Activated naive CD8-positive, alpha-beta T cell treated with anti-CD3 and anti-CD28 coated beads, Interleukin-2, amount 50 U/mL, for 24 hours (primary cell): ENCODE results near the gene UFD1.

Experiments
- ATAC-seq: fragments of 150-1000 bp; cut with Tn5 transposase; one replicate; pipeline ENCODE4 v1.10.0; 2021
- DNase-seq: peaks from one replicate; pipeline ENCODE4 v3.0.0; 2021
- H3K27ac Mint-ChIP-seq: one replicate; pipeline ENCODE4 v1.8.0; 2021; ENCODE audit warnings: mild to moderate bottlenecking, mixed read lengths
- H3K27me3 Mint-ChIP-seq: one replicate; pipeline ENCODE4 v1.8.0; 2021; ENCODE audit warnings: mixed read lengths
- H3K36me3 Mint-ChIP-seq: one replicate; pipeline ENCODE4 v1.8.0; 2021; ENCODE audit warnings: low read depth, mixed read lengths
- H3K4me1 Mint-ChIP-seq: one replicate; pipeline ENCODE4 v1.8.0; 2021; ENCODE audit warnings: mixed read lengths
- H3K4me3 Mint-ChIP-seq: one replicate; pipeline ENCODE4 v1.8.0; 2021; ENCODE audit warnings: mild to moderate bottlenecking, moderate library complexity, mixed read lengths
- H3K9me3 Mint-ChIP-seq: one replicate; pipeline ENCODE4 v1.8.0; 2021; ENCODE audit warnings: mixed read lengths

The UFD1 gene

DNA sequence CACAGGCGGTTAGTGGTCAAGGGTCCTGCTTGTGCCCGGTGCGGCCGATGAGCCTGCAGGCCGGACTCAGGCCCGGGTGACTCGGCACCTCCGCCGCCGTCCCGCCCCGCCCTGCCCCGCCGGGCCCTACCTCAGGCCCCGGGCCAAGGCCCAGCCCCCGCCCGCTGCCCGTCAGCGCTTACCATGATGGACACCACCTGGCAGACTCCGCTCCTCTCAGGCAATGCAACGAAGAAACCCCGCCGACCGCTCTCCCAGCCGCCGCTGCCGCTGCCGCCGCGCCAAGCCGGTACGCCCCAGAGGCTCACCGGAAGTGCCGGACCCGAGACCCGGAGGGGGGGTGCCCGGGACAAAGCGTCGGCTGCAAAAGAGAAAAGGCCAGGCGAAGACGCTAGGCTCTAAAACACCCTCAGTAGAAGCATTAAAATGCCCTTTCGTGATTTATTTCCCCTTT is at the start of gene UFD1:
TSS of gene UFD1 (minus strand) at position 293 of the 454 bp plus-strand sequence. CDS start at position 185, 108 bp downstream.
- Mint-ChIP-seq H3K27me3 (peaks cover 2% of the 10 kb centered on the region), H3K36me3 (peaks cover 34% of the 10 kb centered on the region), H3K4me3 (peak within 1 kb of the TSS; percentile 97), H3K27ac (peak within 1 kb of the TSS; percentile 99), H3K4me1 (peaks cover 40% of the 10 kb centered on the region), H3K9me3 (no peaks in the 10 kb centered on the region)
- ATAC-seq (peak; percentile 58), DNase-seq (peak; percentile 82)

DNA sequence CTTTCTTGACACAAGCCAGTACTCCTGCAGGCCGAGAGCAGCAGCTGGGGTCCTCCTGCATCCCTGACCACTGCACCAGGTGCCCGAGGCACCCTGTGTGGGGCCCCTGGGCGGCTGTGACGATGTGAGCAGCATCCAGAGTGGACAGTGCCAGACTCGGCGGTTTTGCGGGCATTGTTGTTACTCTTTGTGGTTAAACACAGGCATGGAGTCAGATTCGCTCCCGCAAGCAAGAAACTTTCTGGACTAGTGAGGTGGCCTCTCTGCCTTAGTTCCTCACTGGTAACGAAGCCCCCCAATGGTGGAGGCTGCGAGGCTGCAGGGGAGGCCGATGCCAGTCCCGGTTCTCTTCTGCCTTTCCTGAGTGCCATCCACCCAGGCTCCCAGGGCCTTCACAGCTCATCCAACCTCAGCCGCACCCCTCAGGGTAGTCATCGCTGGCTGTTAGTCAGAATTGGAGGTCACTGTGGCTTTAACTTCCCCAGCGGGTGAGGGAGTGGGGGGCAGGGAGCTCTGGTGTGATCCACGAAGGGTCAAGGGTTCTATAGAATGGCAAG is 48.9 kb upstream of the UFD1 start:
- ATAC-seq (no peak), DNase-seq (no peak)
- H3K4me1 Mint-ChIP-seq = peaks cover 7% of the 10 kb centered on the region
- no peak overlapping the region for H3K4me3 Mint-ChIP-seq
- peaks cover 31% of the 10 kb centered on the region for H3K27me3 Mint-ChIP-seq
- H3K27ac Mint-ChIP-seq = no peak overlapping the region
- no peaks in the 10 kb centered on the region for H3K36me3 Mint-ChIP-seq
- H3K9me3 Mint-ChIP-seq = no peaks in the 10 kb centered on the region

- Mint-ChIP-seq H3K27me3 (peaks cover 32% of the 10 kb centered on the region), H3K27ac (no peak overlapping the region), H3K4me1 (peaks cover 10% of the 10 kb centered on the region), H3K4me3 (no peak overlapping the region), H3K36me3 (no peaks in the 10 kb centered on the region), H3K9me3 (no peaks in the 10 kb centered on the region)
- no peak for DNase-seq
- no peak for ATAC-seq
Observed at GRCh38 chr22:19527321-19527721, 48.3 kb upstream of the UFD1 start.

DNA sequence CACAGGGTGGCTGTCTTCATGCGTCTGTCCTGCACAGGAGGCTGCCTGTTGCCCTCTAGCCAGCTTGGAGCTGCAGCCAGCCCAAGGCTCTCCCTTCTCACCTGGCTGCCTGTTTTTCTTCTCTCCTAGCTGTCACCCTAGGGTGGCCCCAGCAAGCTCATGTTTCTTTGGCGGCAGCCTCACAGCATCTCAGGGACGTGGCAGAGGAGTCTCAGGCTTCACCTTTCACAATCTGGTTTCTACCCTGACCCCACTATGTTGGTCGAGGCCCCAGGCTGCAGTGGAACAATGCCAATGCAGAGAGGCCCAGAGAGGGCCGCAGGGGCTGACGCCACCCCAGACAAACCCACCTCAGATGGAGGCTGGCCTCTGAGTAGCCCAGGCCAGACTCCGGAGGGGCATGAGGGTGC is 47.7 kb upstream of the UFD1 start:
- H3K4me1 Mint-ChIP-seq = peaks cover 10% of the 10 kb centered on the region
- DNase-seq = no peak
- H3K27ac Mint-ChIP-seq = no peak overlapping the region
- H3K27me3 Mint-ChIP-seq = peaks cover 32% of the 10 kb centered on the region
- H3K9me3 Mint-ChIP-seq = no peaks in the 10 kb centered on the region
- no peak overlapping the region for H3K4me3 Mint-ChIP-seq
- peaks cover 3% of the 10 kb centered on the region for H3K36me3 Mint-ChIP-seq
- ATAC-seq = no peak

DNA sequence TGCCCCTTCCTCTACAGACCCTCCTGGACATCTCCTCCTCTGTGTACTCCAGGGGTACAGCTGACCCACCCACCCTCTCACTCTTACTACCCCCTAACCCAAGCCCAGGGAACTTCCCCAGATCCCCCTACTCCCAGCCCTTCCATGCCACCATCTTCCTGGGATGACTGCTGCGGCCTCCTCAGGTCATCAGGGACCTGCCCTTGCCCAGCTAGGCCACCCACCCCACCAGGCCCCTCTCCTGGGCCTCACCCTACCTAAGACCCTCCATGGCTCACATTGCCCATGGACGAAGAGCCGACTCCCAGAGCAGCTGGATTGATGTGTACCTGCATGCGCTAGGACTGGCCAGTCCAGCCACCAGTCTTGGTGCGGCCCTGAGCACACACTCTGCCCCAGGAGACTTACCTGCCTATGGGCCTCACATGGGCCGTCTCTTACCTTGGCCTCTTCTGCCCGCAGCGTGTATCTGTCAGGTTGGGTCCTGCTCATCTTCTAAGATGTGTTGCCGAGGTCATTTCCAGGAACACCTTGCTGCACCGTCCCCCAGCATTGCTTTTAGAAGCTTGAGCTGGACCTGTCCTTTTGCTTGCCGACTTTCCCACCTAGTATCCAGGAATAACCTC is 47.2 kb upstream of the UFD1 start:
- peaks cover 32% of the 10 kb centered on the region for H3K27me3 Mint-ChIP-seq
- H3K4me1 Mint-ChIP-seq = peaks cover 10% of the 10 kb centered on the region
- no peak for DNase-seq
- peaks cover 4% of the 10 kb centered on the region for H3K36me3 Mint-ChIP-seq
- no peak overlapping the region for H3K4me3 Mint-ChIP-seq
- no peak for ATAC-seq
- no peak overlapping the region for H3K27ac Mint-ChIP-seq
- H3K9me3 Mint-ChIP-seq = no peaks in the 10 kb centered on the region

DNA sequence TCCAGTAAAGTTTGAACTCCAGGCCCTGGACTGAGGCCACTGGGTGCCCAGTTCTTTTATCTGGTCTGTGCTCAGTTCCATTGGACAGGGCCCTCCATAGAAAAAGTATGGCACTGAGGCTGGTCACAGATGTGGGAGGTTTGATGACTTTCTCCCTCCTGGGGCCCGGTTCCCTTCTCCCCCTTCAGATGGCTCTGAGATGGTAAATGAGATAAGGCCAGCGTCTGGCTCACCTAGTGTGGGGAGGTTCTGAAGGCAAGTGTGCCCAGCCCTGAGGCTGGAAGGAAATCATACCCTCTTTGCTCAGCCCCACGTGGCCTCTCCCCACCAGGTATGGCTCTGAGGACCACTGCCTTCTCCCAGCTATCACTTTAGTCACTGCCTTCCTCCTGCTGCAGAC is 46.7 kb upstream of the UFD1 start:
- DNase-seq = no peak
- no peaks in the 10 kb centered on the region for H3K9me3 Mint-ChIP-seq
- H3K27me3 Mint-ChIP-seq = peaks cover 32% of the 10 kb centered on the region
- H3K4me1 Mint-ChIP-seq = peaks cover 10% of the 10 kb centered on the region
- no peak overlapping the region for H3K4me3 Mint-ChIP-seq
- ATAC-seq = no peak
- peaks cover 4% of the 10 kb centered on the region for H3K36me3 Mint-ChIP-seq
- H3K27ac Mint-ChIP-seq = no peak overlapping the region

DNA sequence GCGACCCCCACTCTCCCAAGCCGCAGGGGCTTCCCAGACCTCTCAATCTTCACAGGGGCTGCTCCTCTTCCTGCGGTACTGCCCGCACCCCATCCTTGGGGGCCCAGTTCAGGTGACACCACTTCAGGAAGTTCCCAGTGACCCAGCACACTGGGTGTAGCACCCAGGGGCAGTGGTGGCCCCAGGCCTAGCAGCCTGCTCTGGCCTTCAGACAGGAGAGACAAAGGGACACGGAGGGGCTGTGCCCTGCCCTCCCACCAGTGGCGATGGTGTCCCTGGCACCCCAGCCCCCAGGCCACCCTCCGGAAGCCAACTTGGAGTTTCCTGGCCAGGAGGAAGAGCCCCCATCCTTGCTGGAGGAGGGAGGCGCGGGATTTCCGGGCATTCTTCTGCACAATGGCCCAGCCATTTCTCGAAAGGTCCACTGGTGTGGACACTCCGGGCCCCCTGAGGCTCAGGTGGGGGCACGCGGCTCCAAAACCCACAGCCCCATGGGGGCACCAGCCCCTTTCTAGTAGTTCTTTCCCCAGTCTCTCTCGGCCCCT is 46.2 kb upstream of the UFD1 start:
- H3K36me3 Mint-ChIP-seq = peaks cover 4% of the 10 kb centered on the region
- H3K4me1 Mint-ChIP-seq = peaks cover 10% of the 10 kb centered on the region
- peak overlapping the region; percentile 30 for H3K4me3 Mint-ChIP-seq

GRCh38 chr22:19524170-19525115 is 45.5 kb upstream of the UFD1 start, which contains the start of gene CLDN5:
TSS of gene CLDN5 (minus strand) at chr22:19524410. CDS start at chr22:19524255, 155 bp downstream.
- peaks cover 6% of the 10 kb centered on the region for H3K36me3 Mint-ChIP-seq
- ATAC-seq = peak; percentile 31
- H3K27me3 Mint-ChIP-seq = peaks cover 28% of the 10 kb centered on the region
- H3K4me3 Mint-ChIP-seq = peak within 1 kb of the TSS; percentile 32
- no peak within 1 kb of the TSS for H3K27ac Mint-ChIP-seq
- H3K9me3 Mint-ChIP-seq = no peaks in the 10 kb centered on the region
- DNase-seq = no peak
- peaks cover 10% of the 10 kb centered on the region for H3K4me1 Mint-ChIP-seq

More for the DNA sequence above, 46.2 kb upstream of the UFD1 start:
- no peak for ATAC-seq
- peaks cover 32% of the 10 kb centered on the region for H3K27me3 Mint-ChIP-seq
- no peak overlapping the region for H3K27ac Mint-ChIP-seq
- no peaks in the 10 kb centered on the region for H3K9me3 Mint-ChIP-seq
- DNase-seq = no peak

DNA sequence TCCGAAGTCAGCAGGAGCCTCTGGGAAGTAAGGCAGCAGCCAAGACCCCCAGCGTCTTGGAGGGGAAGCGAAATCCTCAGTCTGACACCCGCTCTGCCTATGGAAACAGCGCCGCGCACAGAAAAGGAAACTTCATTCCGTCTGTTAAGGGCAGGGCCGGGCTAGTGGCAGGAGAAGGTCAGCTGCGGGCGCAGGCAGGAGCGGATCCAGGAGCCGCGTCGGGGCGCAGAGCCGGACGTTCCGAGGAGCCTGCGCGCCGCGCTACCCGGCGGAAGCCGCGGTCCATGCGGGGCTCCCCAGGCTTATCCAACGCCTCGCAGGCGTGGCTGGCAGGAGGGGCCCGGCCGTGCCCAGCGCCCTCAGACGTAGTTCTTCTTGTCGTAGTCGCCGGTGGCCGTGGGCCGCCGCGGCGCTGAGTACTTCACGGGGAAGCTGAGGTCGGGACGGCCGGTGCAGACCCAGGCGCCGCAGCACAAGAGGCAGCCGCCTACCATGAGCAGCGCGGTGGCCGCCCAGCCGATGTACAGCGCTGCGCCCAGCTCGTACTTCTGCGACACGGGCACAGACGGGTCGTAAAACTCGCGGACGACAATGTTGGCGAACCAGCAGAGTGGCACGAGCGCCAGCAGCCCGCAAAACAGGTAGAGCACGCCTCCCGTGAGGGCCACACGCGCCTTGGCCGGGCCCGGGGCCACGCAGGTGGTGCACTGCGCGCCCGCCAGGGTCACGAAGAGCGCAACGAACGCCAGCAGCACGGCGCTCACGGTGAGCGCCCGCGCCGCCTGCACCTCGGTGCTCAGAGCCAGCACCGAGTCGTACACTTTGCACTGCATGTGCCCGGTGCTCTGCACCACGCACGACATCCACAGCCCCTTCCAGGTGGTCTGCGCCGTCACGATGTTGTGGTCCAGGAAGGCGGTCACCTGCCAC is 44.5 kb upstream of the UFD1 start:
- Mint-ChIP-seq H3K27ac (no peak overlapping the region), H3K36me3 (peaks cover 9% of the 10 kb centered on the region), H3K9me3 (no peaks in the 10 kb centered on the region), H3K4me1 (peaks cover 10% of the 10 kb centered on the region), H3K4me3 (peak overlapping the region; percentile 32), H3K27me3 (peaks cover 28% of the 10 kb centered on the region)
- DNase-seq (no peak), ATAC-seq (peak; percentile 47)

GRCh38 chr22:19522881-19523239 is 43.9 kb upstream of the UFD1 start:
- Mint-ChIP-seq H3K27me3 (peaks cover 28% of the 10 kb centered on the region), H3K27ac (no peak overlapping the region), H3K4me3 (peak overlapping the region; percentile 14), H3K36me3 (peaks cover 10% of the 10 kb centered on the region), H3K4me1 (peaks cover 10% of the 10 kb centered on the region), H3K9me3 (no peaks in the 10 kb centered on the region)
- no peak for DNase-seq
- no peak for ATAC-seq

DNA sequence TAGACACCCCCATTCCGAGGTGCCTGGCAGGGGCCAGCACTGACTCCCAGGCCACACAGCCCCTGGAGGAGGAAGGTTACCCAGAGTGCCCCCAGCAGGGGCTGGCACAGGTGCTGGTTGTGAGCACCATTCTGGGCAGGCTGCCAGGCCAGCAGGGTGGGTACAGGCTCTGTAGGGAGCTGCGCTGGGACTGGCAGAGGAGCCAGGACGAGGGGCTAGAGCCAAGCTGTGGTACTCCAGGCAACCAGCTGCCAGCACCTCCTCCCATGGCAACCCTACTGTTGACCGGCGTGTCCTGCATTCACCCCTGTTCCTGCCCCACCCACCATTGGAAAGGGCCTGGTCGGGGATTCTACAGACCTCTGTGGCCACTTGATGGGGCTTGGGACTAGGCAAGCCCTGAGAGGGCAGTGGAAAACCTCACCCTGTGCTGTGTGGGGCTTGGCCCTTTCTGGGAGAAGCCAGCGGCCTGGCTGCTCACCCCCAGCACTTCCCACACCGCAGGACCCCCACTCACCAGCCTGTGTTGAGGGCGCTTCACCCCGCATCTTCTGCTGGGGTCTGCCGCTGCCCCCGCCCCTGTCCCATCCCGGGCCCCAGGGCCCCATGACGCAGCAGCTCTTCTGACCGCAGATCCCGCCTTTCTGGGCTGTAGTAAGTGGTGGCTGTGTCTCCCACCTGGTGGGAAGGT is 43.3 kb upstream of the UFD1 start:
- no peak overlapping the region for H3K27ac Mint-ChIP-seq
- DNase-seq (no peak), ATAC-seq (no peak)
- peaks cover 10% of the 10 kb centered on the region for H3K4me1 Mint-ChIP-seq
- no peaks in the 10 kb centered on the region for H3K9me3 Mint-ChIP-seq
- peaks cover 13% of the 10 kb centered on the region for H3K36me3 Mint-ChIP-seq
- no peak overlapping the region for H3K4me3 Mint-ChIP-seq
- peaks cover 28% of the 10 kb centered on the region for H3K27me3 Mint-ChIP-seq

- H3K36me3 Mint-ChIP-seq = peaks cover 17% of the 10 kb centered on the region
- no peak overlapping the region for H3K4me3 Mint-ChIP-seq
- ATAC-seq (no peak), DNase-seq (no peak)
- H3K27me3 Mint-ChIP-seq = peaks cover 18% of the 10 kb centered on the region
- no peaks in the 10 kb centered on the region for H3K9me3 Mint-ChIP-seq
- no peak overlapping the region for H3K27ac Mint-ChIP-seq
- peaks cover 10% of the 10 kb centered on the region for H3K4me1 Mint-ChIP-seq
Observed at GRCh38 chr22:19520566-19521305, 41.7 kb upstream of the UFD1 start.

DNA sequence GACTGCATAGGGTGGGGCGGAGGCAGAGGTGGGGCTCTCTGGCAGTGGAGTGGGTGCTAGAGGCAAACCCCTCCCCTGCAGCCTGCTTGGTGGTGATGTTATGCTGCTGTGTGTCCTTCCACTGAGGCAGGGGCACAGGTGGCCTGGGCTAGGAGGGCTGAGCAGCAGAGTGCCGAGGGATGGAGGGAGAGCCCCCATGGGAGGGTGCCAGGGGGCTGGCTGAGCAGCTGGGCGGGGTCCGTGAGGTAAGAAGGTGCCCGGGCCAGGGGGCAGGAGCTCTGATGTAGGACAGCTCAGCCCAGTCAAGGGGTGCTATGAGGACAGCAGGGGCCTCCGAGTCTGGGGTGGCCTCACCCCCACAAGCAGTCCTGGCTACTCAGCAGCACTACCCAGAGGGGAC is 41.0 kb upstream of the UFD1 start:
- peaks cover 9% of the 10 kb centered on the region for H3K4me1 Mint-ChIP-seq
- no peak overlapping the region for H3K27ac Mint-ChIP-seq
- peaks cover 13% of the 10 kb centered on the region for H3K27me3 Mint-ChIP-seq
- H3K36me3 Mint-ChIP-seq = peaks cover 21% of the 10 kb centered on the region
- no peak for ATAC-seq
- no peak overlapping the region for H3K4me3 Mint-ChIP-seq
- DNase-seq = no peak
- H3K9me3 Mint-ChIP-seq = no peaks in the 10 kb centered on the region
